DND-41 (cell line): Measurements from ENCODE around the gene STX1B.

Experiments
- CTCF ChIP-seq: IDR thresholded peaks from 2 replicates; pipeline ENCODE4 v1.5.1; 2012; ENCODE audit warnings: borderline replicate concordance, low read length, moderate library complexity, mild to moderate bottlenecking; ENCODE audit not compliant: poor library complexity, severe bottlenecking; ENCODE audit errors: extremely low read depth
- EZH2 ChIP-seq: IDR thresholded peaks from 3 replicates; pipeline ENCODE4 v1.6.1; 2012; ENCODE audit warnings: borderline replicate concordance, low read depth, mild to moderate bottlenecking, moderate library complexity, low read length, inconsistent platforms; ENCODE audit not compliant: severe bottlenecking

- no peak for TF ChIP-seq CTCF
- TF ChIP-seq EZH2: no peak
These were observed 22.6 kb upstream of the STX1B start, which contains the start of gene STX4 for GRCh38 chr16:31032736-31033708.
